ENCODE measurements around the gene CMIP.

GRCh38 chr16:81615411-81615810 is 170.8 kb downstream of the CMIP start:
- TF ChIP-seq CREB1 (IDR thresholded peaks at IDR 0.05; ENCODE audit: low read depth): no peak
- no peak for TF ChIP-seq TAF1 (IDR thresholded peaks at IDR 0.05; ENCODE audit: low read depth)
- no peak for TF ChIP-seq YY1 (IDR thresholded peaks at IDR 0.05; ENCODE audit: low read depth)
- no peak for TF ChIP-seq RAD21 (IDR thresholded peaks at IDR 0.05; ENCODE audit: low read depth)
- TF ChIP-seq EP300 (IDR thresholded peaks at IDR 0.05; ENCODE audit: borderline replicate concordance): no peak
- no peak for TF ChIP-seq REST (IDR thresholded peaks at IDR 0.05; ENCODE audit: low read depth)
